Liver (tissue), 9 donors: Measurements from ENCODE around the gene WDR48. TPM values are rescaled to one million over a fixed set of nuclear protein-coding genes. Genes with fewer than 3 reads are reported as not detected.
A peak's percentile ranks its signal among the peaks of the same experiment; 100 is the strongest.

Experiments
- DNase-seq: peaks from one replicate; pipeline ENCODE4 v3.0.0-alpha.2; 2017; ENCODE audit warnings: low spot score
- H3K27ac ChIP-seq, 2 donors: one replicate each; pipeline ENCODE4 v1.7.0; 2013; ENCODE audit warnings: inconsistent platforms in 2 of 2, low read length in 2 of 2, control low read depth in 1 of 2, low read depth in 1 of 2, mild to moderate bottlenecking in 1 of 2
- H3K27me3 ChIP-seq, 4 donors: one replicate each; pipeline versions ENCODE4 v1.6.1 to v1.7.0; 2013; ENCODE audit warnings: low read length in 3 of 4, inconsistent platforms in 1 of 4, mild to moderate bottlenecking in 1 of 4, moderate library complexity in 1 of 4; ENCODE audit not compliant: control insufficient read depth in 4 of 4, insufficient read depth in 4 of 4
- H3K36me3 ChIP-seq, 4 donors: one replicate each; pipeline versions ENCODE4 v1.6.1 to v1.7.0; 2013; ENCODE audit warnings: low read length in 3 of 4, mild to moderate bottlenecking in 3 of 4, low read depth in 1 of 4, moderate library complexity in 1 of 4; ENCODE audit not compliant: control insufficient read depth in 4 of 4, insufficient read depth in 3 of 4
- H3K4me1 ChIP-seq, 4 donors: one replicate each; pipeline versions ENCODE4 v1.6.1 to v1.7.0; 2013; ENCODE audit warnings: low read length in 3 of 4, mild to moderate bottlenecking in 3 of 4, moderate library complexity in 1 of 4; ENCODE audit not compliant: control insufficient read depth in 4 of 4, insufficient read depth in 4 of 4
- H3K4me3 ChIP-seq, 3 donors: one replicate each; pipeline versions ENCODE4 v1.6.1 to v1.7.0; 2013; ENCODE audit warnings: low read length in 3 of 3, control low read depth in 1 of 3, low read depth in 1 of 3, mild to moderate bottlenecking in 1 of 3
- H3K9ac ChIP-seq, 2 donors: one replicate each; pipeline ENCODE4 v1.7.0; 2013; ENCODE audit warnings: low read length in 2 of 2, mild to moderate bottlenecking in 2 of 2, moderate library complexity in 2 of 2, control low read depth in 1 of 2, low read depth in 1 of 2
- H3K9me3 ChIP-seq, 4 donors: one replicate each; pipeline versions ENCODE4 v1.6.1 to v1.7.0; 2013; ENCODE audit warnings: low read length in 3 of 4; ENCODE audit not compliant: control insufficient read depth in 4 of 4
- FOXA1 ChIP-seq: IDR thresholded peaks from 2 replicates; pipeline ENCODE4 v1.6.1; 2016; ENCODE audit warnings: antibody characterized with exemption
- FOXA2 ChIP-seq: IDR thresholded peaks from 2 replicates; pipeline ENCODE4 v1.6.1; 2016; ENCODE audit warnings: antibody characterized with exemption
- GABPA ChIP-seq, 2 donors: IDR thresholded peaks in 1 of 2; conservative IDR thresholded peaks in 1 of 2; 2 replicates each; pipeline ENCODE4 v1.6.1; 2016; ENCODE audit warnings: antibody characterized with exemption in 2 of 2, mild to moderate bottlenecking in 1 of 2, moderate library complexity in 1 of 2
- HNF4A ChIP-seq, 2 donors: conservative IDR thresholded peaks; 2 replicates each; pipeline ENCODE4 v1.6.1; 2016; ENCODE audit warnings: antibody characterized with exemption in 2 of 2, mild to moderate bottlenecking in 2 of 2
- HNF4G ChIP-seq: IDR thresholded peaks from 2 replicates; pipeline ENCODE4 v1.6.1; 2016; ENCODE audit warnings: antibody characterized with exemption
- JUND ChIP-seq, 2 donors: IDR thresholded peaks; 2 replicates each; pipeline ENCODE4 v1.6.1; 2016; ENCODE audit warnings: antibody characterized with exemption in 2 of 2
- NR2F2 ChIP-seq: IDR thresholded peaks from 2 replicates; pipeline ENCODE4 v1.6.1; 2016; ENCODE audit warnings: antibody characterized with exemption
- RAD21 ChIP-seq, 2 donors: IDR thresholded peaks; 2 replicates each; pipeline ENCODE4 v1.6.1; 2016; ENCODE audit warnings: antibody characterized with exemption in 2 of 2, mild to moderate bottlenecking in 2 of 2
- RXRA ChIP-seq, 2 donors: IDR thresholded peaks; 2 replicates each; pipeline ENCODE4 v1.6.1; 2017 to 2018; ENCODE audit warnings: antibody characterized with exemption in 2 of 2, mild to moderate bottlenecking in 1 of 2
- SP1 ChIP-seq: IDR thresholded peaks from 2 replicates; pipeline ENCODE4 v1.6.1; 2018; ENCODE audit warnings: antibody characterized with exemption, mild to moderate bottlenecking
- TAF1 ChIP-seq: conservative IDR thresholded peaks from 2 replicates; pipeline ENCODE4 v1.6.1; 2016; ENCODE audit warnings: antibody characterized with exemption, mild to moderate bottlenecking
- YY1 ChIP-seq: IDR thresholded peaks from 2 replicates; pipeline ENCODE4 v1.6.1; 2016; ENCODE audit warnings: antibody characterized with exemption, mild to moderate bottlenecking
- ZBTB33 ChIP-seq: IDR thresholded peaks from 2 replicates; pipeline ENCODE4 v1.6.1; 2016; ENCODE audit warnings: antibody characterized with exemption
- WGBS: extraction: QIAGEN DNeasy Blood & Tissue Kit; methylation state at CpG from one replicate; pipeline ENCODE4 v1.1.7; 2013; 5-methylcytosine and 5-hydroxymethylcytosine counted together
- polyA plus RNA-seq, 2 donors: library from polyadenylated mRNA; stranded (reverse) in 1 of 2; unstranded in 1 of 2; fragments of 200-250 nt in 1 of 2; fragments of >200 nt in 1 of 2; fragmentation: Nextera tagmentation in 1 of 2; extraction: Ambion mirVana in 1 of 2; gene quantifications; one replicate each; pipeline versions ENCODE4 v1.2.1 to v1.2.3, GENCODE V29; 2013 to 2015
- total RNA-seq, 2 donors: library from RNA; depleted of rRNA; stranded (reverse); fragments of >200 nt; gene quantifications; one replicate each; pipeline ENCODE4 v1.2.3, GENCODE V29; 2014
- TF ChIP-seq, protein P1 (sequence below): IDR thresholded peaks from 2 replicates; pipeline ENCODE4 v1.6.1; 2016; ENCODE audit warnings: antibody characterized with exemption, mild to moderate bottlenecking
- TF ChIP-seq, protein P2 (sequence below): IDR thresholded peaks from 2 replicates; pipeline ENCODE4 v1.6.1; 2016; ENCODE audit warnings: antibody characterized with exemption
- TF ChIP-seq, protein P3 (sequence below): IDR thresholded peaks from 2 replicates; pipeline ENCODE4 v1.6.1; 2016; ENCODE audit warnings: antibody characterized with exemption
- TF ChIP-seq, protein P4 (sequence below): fragments of 150-350 bp; IDR thresholded peaks from 2 replicates; pipeline ENCODE4 v1.5.1; 2017; ENCODE audit warnings: improper control_type of control experiment, low read depth, low read length; ENCODE audit not compliant: missing input control
- donor health status: healthy.
- donor health status: healthy.
- donor health status: healthy.
- donor health status: healthy.
- donor health status: healthy.

The WDR48 gene
- total and polyA plus RNA-seq, 4 donors: 8.0 to 24.9 (median 16.5) TPM

DNA sequence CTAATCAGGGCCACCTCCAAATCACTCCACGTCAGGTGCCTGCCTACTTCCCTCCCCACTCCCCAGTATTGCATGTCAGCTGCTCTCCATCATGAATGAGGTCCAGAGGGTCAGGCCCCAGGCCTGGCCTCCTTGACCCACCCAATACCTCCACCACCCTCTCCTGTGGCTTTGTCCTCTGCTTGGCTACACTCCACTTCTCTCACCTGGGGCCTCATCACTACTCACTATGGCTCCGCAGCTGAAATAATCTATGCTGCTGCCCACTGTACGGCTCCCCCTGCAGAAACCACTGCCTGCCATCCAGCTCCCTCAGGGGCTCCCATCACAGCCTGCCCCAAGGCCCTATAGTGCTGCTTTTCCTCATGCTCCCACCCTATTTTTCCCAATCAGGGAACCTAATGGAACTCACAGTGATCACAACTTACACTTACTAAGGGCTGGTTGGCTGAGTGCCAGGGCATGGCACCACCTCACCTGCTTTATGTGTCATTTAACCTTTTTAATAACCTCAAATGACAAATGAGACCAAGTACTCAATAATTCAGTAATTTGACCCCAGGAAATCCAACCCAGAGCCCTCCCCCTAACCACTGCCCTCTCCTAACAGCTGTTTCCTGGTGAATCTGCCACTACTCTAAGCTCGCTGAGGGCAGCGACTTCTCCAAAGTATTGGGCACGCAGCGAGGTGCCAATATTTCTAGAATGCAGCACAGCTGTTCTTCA lies 53.3 kb downstream of the WDR48 start:
- no peak for DNase-seq
- H3K9ac ChIP-seq: no peak overlapping the region
- TF ChIP-seq, protein P1, sequence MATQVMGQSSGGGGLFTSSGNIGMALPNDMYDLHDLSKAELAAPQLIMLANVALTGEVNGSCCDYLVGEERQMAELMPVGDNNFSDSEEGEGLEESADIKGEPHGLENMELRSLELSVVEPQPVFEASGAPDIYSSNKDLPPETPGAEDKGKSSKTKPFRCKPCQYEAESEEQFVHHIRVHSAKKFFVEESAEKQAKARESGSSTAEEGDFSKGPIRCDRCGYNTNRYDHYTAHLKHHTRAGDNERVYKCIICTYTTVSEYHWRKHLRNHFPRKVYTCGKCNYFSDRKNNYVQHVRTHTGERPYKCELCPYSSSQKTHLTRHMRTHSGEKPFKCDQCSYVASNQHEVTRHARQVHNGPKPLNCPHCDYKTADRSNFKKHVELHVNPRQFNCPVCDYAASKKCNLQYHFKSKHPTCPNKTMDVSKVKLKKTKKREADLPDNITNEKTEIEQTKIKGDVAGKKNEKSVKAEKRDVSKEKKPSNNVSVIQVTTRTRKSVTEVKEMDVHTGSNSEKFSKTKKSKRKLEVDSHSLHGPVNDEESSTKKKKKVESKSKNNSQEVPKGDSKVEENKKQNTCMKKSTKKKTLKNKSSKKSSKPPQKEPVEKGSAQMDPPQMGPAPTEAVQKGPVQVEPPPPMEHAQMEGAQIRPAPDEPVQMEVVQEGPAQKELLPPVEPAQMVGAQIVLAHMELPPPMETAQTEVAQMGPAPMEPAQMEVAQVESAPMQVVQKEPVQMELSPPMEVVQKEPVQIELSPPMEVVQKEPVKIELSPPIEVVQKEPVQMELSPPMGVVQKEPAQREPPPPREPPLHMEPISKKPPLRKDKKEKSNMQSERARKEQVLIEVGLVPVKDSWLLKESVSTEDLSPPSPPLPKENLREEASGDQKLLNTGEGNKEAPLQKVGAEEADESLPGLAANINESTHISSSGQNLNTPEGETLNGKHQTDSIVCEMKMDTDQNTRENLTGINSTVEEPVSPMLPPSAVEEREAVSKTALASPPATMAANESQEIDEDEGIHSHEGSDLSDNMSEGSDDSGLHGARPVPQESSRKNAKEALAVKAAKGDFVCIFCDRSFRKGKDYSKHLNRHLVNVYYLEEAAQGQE: no peak
- no peak for TF ChIP-seq TAF1
- TF ChIP-seq, protein P2, sequence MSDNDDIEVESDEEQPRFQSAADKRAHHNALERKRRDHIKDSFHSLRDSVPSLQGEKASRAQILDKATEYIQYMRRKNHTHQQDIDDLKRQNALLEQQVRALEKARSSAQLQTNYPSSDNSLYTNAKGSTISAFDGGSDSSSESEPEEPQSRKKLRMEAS: no peak
- TF ChIP-seq HNF4A (conservative IDR thresholded peaks at IDR 0.05): no peak
- TF ChIP-seq FOXA2: no peak
- no peak for TF ChIP-seq RXRA (IDR thresholded peaks at IDR 0.05)
- TF ChIP-seq, protein P3, sequence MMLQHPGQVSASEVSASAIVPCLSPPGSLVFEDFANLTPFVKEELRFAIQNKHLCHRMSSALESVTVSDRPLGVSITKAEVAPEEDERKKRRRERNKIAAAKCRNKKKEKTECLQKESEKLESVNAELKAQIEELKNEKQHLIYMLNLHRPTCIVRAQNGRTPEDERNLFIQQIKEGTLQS: no peak
- no peak for TF ChIP-seq FOXA1
- no peak for TF ChIP-seq SP1
- no peak for TF ChIP-seq GABPA (IDR thresholded peaks at IDR 0.05 in 1 of 2, conservative IDR thresholded peaks at IDR 0.05 in 1 of 2)
- TF ChIP-seq JUND (IDR thresholded peaks at IDR 0.05): no peak
- TF ChIP-seq, protein P4, sequence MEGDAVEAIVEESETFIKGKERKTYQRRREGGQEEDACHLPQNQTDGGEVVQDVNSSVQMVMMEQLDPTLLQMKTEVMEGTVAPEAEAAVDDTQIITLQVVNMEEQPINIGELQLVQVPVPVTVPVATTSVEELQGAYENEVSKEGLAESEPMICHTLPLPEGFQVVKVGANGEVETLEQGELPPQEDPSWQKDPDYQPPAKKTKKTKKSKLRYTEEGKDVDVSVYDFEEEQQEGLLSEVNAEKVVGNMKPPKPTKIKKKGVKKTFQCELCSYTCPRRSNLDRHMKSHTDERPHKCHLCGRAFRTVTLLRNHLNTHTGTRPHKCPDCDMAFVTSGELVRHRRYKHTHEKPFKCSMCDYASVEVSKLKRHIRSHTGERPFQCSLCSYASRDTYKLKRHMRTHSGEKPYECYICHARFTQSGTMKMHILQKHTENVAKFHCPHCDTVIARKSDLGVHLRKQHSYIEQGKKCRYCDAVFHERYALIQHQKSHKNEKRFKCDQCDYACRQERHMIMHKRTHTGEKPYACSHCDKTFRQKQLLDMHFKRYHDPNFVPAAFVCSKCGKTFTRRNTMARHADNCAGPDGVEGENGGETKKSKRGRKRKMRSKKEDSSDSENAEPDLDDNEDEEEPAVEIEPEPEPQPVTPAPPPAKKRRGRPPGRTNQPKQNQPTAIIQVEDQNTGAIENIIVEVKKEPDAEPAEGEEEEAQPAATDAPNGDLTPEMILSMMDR: no peak
- no peak for TF ChIP-seq ZBTB33
- H3K4me3 ChIP-seq: no peak overlapping the region
- H3K27ac ChIP-seq: no peak overlapping the region
- peaks cover 2 to 30% (median 20%) of the 10 kb centered on the region in 4 donors for H3K4me1 ChIP-seq
- H3K36me3 ChIP-seq: peaks cover under 1 to 5% (median 3%) of the 10 kb centered on the region in 4 donors
- WGBS: 88% methylated on average over 7 of the region's 7 CpGs
- no peaks in the 10 kb centered on the region for H3K27me3 ChIP-seq
- H3K9me3 ChIP-seq: no peaks in the 10 kb centered on the region

- peak; percentile 3 for DNase-seq
- Histone ChIP-seq H3K9ac (no peak overlapping the region), H3K9me3 (no peaks in the 10 kb centered on the region), H3K27me3 (no peaks in the 10 kb centered on the region), H3K4me3 (no peak overlapping the region), H3K27ac (no peak overlapping the region), H3K36me3 (peaks cover 0 to 4% (median under 1%) of the 10 kb centered on the region in 4 donors), H3K4me1 (peaks cover 2 to 30% (median 20%) of the 10 kb centered on the region in 4 donors)
- 86% methylated on average over 3 of the region's 3 CpGs for WGBS
- TF ChIP-seq, protein P2: no peak
- no peak for TF ChIP-seq HNF4A (conservative IDR thresholded peaks at IDR 0.05)
- TF ChIP-seq NR2F2: no peak
- TF ChIP-seq, protein P3: no peak
- TF ChIP-seq GABPA (IDR thresholded peaks at IDR 0.05 in 1 of 2, conservative IDR thresholded peaks at IDR 0.05 in 1 of 2): no peak
- TF ChIP-seq YY1: no peak
- TF ChIP-seq SP1: no peak
- TF ChIP-seq, protein P4: no peak
- no peak for TF ChIP-seq RAD21 (IDR thresholded peaks at IDR 0.05)
- TF ChIP-seq HNF4G: no peak
- no peak for TF ChIP-seq RXRA (IDR thresholded peaks at IDR 0.05)
- TF ChIP-seq JUND (IDR thresholded peaks at IDR 0.05): no peak
- no peak for TF ChIP-seq FOXA2
Measured at GRCh38 chr3:39105687-39106063, 53.9 kb downstream of the WDR48 start.
